Stimulated activated CD4-positive, alpha-beta T cell treated with anti-CD3 and anti-CD28 coated beads, TNF-alpha, amount 100 ng/mL, for 1 hour (primary cell): Measurements from ENCODE around the gene SULT2A1.
"Not testable (repeated sequence)": the region's sequence is repeated elsewhere in the genome, so short reads cannot be mapped to it uniquely, and the experiment has no call there.

Experiments used
- DNase-seq, 3 donors: peaks; one replicate each; pipeline ENCODE4 v3.0.0-alpha.2; 2020; ENCODE audit warnings: low read depth in 3 of 3, low spot score in 1 of 3

SULT2A1 gene, protein sequence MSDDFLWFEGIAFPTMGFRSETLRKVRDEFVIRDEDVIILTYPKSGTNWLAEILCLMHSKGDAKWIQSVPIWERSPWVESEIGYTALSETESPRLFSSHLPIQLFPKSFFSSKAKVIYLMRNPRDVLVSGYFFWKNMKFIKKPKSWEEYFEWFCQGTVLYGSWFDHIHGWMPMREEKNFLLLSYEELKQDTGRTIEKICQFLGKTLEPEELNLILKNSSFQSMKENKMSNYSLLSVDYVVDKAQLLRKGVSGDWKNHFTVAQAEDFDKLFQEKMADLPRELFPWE

DNA sequence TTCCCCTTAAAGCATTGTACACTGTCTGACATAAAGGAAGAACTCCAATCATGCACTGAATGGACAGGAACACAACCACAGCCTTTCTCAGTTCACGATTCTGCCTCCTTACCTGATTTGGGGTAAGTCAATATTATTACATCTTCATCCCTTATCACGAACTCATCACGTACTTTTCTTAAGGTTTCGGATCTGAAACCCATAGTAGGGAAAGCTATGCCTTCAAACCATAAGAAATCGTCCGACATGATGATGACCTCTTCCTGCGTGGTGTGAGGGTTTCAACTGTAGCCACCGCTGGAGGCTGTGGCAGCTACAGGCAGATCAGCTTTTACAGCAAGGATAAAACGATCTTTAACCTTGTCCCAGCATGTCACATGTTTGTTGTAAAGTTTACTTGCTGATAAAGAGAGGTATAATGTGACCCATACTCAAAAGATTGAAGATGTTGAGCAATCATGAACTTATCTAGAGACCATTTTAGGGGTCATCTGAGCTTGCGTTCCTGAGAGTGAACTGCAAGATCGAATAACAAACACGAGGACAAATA, at the start of gene SULT2A1:
TSS of gene SULT2A1 (minus strand) at position 306 of the 550 bp plus-strand sequence. CDS start at position 248, 58 bp downstream.
- no peak for DNase-seq

DNA sequence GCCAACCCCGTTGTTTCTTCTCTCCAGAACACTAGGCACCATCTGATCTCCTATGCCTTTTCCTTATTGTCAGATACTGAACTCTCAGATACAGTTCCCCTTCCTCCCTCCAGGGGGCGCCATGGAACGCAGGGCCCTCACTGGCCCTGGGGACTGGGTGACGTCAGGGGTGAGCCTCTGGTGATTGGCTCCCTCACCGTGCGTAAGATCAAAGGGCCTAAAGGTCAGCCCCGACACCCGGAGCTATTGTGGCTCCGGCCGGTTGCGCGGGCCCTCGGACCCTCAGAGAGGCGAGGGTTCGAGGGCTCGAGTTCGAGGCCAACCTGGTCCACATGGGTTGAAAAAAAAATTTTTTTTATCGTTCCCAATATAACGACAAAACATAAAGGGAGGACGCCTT, 42.5 kb upstream of the SULT2A1 start:
- DNase-seq = not testable (repeated sequence)

DNA sequence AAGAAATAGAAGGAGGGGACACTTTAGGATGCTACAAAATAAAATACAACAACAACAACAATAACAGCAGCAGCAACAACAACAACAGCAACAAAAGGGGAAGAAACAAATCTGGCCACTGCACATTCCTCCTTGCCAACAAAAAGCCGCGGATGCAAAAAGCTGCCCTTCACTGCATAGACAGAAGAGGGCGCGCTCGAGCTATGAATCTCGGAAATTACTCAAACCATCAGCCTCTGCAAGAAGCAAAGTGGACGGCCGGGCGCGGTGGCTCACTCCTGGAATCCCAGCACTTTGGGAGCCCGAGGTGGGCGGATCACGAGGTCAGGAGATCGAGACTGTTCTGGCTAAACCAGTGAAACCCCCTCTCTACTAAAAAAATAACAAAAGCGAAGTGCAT, 34.0 kb upstream of the SULT2A1 start:
- DNase-seq = not testable (repeated sequence)

DNA sequence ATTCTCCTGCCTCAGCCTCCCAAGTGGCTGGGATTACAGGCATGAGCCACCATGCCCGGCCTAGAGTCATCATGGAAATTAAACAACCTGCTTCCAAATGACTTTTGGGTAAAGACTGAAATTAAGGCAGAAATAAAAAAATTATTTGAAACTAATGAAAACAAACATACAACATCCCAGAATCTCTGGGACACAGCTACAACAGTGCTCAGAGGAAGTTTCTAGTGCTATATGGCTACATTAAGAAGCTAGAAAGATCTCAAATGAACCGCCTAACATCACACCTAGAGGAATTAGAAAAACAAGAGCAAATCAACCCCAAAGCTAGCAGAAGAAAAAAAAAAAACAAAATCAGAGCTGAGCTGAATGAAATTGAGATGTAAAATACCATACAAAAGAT, 24.1 kb upstream of the SULT2A1 start:
- not testable (repeated sequence) for DNase-seq

DNA sequence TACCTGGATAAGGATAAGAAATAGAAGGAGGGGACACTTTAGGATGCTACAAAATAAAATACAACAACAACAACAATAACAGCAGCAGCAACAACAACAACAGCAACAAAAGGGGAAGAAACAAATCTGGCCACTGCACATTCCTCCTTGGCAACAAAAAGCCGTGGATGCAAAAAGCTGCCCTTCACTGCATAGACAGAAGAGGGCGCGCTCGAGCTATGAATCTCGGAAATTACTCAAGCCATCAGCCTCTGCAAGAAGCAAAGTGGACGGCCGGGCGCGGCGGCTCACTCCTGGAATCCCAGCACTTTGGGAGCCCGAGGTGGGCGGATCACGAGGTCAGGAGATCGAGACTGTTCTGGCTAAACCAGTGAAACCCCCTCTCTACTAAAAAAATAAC, 23.2 kb upstream of the SULT2A1 start:
- peak; percentile 16 to 59 (median 31) for DNase-seq

DNA sequence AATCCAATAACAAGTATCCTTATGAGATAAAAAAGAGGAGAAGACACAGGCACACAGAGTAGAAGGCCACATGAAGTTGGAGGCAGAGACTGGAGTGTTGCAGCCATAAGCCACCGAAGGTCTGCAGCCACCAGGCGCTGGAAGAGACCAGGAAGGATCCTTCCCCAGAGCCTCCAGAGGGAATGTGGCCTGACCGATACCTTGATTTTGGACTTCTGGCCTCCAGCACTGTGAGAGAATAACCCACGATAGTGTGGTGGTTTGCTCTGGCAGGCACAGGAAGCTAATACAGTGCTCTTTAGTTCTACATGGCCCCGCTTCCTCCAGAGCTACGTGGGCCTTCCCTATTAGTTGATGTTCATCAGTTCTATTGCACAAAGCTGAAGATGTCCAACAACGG, 15.3 kb upstream of the SULT2A1 start:
- no peak for DNase-seq

DNA sequence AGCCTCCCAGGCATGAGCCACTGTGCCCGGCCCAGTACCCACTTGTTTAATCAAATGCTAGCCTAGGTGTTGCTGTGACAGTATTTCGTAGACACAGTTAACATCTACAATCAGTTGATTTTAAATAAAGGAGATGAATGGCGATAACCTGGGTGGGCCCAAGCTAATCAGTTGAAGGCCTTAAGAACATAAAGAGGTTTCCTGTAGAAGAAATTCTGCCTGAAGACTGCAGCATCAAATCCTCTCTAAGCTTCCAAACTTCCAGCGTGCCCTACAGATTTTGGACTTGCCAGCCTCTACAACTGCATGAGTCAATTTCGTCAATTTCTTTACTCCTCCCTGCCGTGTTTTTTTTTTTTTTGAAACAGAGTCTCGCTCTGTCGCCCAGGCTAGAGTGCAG, 13.2 kb upstream of the SULT2A1 start:
- no peak for DNase-seq

DNA sequence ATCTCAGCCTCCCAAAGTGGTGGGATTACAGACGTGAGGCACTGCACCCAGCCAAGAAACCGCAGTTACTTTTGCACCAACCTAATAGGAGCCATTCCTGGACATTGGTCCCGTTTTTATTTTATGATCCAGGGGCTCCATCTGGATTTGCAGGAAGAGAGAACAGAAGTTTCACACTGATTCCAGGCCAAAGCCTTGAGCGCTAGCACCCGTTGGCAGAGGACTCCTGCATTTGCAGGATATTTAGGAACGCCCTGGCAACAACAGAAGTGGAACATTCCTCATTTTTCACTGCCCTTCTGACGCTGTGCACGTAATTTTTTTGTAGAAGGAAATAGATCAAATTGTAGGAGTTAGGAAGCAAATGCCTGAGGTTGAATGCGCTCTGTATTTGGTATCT, 11.7 kb upstream of the SULT2A1 start:
- DNase-seq = no peak

DNA sequence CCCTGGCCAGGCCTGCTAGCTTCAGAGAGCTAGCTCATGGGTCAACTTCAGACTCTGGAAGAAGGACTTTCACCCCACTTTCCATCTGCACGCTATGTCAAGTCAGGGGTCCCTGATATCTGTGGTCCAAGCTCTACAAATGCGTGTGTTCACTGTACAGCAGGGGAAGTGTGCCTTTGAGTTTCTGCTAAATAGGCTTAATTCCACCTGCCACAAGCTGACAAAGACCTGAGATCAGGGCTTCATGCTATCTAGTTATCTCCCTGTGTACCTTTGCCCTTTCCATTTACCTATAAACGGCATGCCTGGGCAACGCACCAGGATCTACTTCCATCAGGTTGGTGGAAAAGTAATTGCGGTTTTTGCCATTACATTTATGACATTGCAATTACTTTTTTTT, 10.7 kb upstream of the SULT2A1 start:
- DNase-seq = no peak

DNA sequence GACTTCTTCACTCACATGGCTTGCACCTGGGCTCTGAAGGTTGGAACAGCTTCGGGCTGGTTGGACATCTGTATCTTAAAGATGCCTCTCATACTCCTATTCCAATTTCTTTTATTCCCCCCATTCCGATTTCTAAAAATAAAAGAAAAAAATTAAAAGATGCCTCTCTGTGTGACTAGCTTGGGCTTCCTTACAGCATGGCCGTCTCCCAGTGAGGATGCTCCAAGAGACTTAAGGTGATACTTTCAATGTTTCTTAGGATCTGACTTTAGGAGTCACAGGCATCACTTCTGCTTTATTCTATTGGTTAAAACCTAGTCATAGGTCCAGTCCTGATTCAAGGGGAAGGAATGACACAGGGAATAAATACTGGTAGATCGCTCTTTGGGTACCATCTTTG, 9.9 kb upstream of the SULT2A1 start:
- no peak for DNase-seq

DNA sequence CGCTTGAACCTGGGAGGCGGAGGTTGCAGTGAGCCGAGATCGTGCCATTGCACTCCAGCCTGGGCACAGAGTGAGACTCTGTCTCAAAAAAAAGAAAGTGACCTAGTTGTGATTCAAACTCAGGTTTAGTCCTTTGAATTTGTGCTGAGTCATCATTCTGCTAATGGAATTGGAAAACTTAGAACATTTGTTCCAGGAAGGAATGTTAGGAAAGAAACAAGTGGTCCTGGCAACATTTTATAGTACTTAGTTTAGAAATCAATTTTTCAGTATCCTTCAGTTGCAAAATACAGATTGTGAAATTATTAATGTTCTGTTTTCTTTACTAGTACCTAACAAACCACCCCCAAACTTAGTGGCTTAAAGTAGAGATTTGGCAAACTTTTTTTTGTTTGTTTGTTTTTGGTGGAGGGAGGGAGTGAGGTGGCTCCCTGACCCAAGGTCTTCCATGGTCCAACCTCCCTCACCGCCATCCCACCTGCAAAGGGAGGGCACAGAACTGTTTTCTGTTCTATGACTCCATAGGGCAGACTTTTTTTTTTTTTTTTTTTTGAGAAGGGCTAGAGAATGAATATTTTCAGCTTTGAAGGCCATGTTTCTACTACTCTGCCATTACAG, 9.2 kb upstream of the SULT2A1 start:
- DNase-seq = no peak

DNA sequence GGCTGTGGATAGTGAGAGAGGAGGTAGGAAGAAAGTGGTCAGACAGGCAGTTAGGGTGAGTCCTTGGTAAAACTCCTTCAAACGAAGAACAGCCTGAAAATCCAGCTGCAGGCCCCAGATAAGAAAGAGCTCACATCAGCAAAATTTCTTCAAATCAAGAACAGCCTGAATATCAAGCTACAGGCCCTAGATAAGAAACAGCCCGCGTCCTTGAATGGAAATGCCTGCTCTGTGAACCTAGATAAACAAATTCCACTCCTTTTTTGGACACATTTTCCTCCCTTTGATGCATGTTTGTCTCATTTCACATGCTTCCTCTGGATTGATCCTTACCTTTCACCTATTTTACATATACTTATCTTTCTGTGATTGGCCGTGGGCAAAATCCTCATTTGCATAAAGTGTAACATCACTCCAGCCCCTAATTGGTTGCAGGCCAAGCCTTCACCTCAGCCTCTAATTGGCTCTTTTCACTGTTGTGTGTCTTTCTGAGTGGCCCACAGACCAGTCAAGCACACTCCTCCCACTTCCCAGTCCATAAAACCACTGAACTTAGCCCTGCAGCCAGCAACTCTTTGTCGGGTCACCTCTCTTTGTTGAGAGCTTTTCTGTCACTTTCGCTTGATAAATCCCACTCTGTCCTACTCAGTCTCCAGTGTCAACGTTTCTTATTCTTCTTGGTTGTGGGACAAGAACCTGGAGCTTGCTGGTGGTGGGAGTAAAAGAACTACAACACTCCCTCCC, 6.0 kb upstream of the SULT2A1 start:
- no peak for DNase-seq

DNA sequence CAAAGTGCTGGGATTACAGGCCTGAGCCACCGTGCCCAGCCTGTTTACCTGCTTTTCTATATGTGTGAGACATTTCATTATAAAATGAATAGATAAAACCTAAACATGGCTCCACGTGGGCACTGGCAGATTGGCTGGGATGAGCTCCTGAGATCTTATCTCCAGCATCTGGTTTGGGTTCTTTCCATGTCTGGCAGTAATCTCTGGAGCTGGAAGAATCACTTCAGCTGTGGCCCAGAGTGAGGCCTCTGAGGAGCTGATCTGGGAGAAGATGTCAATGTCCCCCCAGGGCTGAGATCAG, 5.5 kb upstream of the SULT2A1 start:
- no peak for DNase-seq

DNA sequence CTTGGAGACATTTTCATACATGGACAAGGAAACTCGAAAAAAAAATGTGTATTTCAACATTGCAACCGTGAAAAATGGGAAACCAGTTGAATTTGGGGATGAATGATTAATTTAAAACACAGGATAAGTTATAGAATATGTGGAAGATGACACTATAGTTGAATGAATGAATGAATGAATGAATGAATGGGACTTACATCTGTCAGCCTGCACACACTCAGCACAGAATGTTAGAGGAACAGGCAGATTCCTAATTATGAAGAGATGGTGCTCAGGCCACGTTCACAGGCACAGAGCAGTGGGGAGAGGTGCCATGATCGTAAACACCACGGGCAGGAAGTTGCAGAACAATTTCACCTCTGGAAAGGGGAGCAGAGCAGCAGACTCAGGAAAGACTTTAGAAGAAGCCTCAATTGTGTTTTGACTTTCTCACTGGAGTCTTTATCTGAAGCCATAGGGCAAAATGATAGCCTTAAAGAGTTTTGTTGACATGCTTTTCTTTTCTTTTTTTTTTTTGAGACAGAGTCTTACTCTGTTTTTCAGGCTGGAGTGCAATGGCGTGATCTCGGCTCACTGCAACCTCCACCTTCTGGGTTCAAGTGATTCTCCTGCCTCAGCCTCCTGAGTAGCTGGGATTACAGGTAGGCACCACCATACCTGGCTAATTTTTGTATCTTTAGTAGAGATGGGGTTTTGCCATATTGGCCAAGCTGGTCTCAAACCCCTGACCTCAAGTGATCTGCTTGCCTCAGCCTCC, 4.9 kb upstream of the SULT2A1 start:
- no peak for DNase-seq

DNA sequence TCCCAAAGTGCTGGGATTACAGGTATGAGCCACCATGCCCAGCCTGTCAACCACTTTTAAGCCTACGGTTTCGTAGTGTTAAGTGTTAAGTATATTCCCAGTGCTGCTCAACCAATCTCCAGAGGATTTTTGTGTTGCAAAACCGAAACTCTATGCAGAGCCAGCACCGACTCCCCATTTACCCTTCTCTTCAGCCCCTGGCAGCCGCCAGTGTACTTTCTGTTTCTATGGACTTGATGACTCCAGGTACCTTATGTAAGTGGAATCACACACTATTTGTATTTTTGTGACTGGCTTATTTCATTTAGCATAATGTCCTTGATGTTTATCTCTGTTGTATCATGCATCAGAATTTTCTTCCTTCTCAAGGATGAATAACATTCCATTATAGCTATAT, 1.1 kb downstream of the SULT2A1 start:
- no peak for DNase-seq

DNA sequence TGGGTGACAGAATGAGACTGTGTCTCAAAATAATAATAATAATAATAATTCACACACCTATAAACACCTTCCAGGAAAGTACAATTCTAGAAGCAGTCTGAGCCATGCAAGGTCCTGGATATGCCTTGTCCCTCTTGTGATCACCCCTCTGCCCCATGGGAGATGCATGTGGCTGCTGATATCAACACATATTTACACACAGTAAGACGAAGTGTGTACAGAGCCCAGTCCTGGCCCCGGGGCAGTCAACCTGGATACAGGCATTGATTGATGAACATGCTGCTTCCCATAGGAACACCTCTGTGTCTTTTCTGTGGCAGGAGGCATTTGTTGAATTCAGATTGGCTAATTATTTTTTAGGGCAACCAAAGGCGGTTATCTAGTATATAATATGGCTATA, 3.2 kb downstream of the SULT2A1 start:
- no peak for DNase-seq

DNA sequence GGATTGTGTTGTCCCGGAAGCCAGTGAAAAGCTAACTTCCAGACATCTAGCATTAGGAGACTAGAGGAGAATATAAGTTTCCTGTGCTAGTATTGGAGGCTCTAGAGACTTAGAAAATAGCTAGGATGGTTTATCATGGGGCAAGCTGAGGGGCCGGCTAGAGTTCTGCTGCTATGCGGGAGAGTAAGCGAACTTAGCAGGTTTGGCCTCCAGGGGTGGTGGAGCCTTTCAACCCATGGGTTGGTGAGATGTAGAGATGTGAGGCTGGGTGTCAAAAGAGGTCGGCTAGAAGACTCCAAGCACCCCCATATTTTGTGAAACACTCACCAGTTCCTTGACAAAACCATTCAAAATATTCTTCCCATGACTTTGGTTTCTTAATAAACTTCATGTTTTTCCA, 4.4 kb downstream of the SULT2A1 start:
- DNase-seq = no peak

DNA sequence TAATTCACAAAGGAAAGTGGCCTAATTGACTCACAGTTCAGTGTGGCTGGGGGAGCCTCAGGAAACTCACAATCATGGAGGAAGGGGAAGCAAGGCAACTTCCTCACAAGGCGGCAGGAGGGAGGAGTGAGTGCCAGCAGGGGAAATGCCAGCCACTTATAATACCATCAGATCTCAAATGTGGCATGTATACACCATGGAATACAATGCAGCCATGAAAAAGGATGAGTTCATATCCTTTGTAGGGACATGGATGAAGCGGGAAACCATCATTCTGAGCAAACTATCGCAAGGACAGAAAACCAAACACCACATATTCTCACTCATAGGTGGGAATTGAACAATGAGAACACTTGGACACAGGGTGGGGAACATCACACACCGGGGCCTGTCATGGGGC, 6.7 kb downstream of the SULT2A1 start:
- not testable (repeated sequence) for DNase-seq

DNA sequence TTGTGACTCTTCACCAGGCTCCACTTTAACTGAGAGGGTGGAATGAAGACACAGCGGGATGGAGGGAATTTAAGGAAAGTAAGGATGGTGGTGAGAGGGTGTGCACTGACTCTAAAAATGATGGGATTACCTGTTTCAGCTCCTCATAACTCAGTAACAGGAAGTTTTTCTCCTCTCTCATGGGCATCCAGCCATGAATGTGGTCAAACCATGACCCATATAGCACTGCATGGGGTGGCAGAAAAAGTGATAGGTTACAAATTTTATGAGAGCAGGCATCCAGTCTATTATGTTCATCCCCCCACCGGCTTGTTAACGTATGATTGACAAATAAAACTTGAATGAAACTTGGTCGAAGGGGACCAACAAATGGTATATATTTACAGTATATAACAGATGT, 7.2 kb downstream of the SULT2A1 start:
- no peak for DNase-seq

DNA sequence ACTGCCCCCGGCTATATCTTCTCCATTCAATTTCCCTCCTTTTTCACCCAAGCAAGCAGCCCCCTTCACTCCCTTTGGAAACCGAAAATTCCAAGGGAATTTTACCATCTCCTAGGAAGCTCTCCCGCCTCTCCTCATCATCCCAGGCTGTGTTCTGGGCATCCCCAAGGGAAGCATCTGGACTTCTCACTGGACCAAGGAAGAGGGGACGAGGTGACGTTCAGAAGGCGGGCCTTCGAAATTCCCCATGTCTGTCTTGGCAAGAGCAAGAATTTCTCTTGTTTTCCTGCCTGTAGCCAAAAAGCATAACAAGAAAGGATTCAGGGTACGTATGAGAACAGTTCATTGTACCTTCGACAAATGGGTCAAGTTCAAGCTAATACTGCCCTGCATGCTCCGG, 20.9 kb downstream of the SULT2A1 start:
- no peak for DNase-seq

DNA sequence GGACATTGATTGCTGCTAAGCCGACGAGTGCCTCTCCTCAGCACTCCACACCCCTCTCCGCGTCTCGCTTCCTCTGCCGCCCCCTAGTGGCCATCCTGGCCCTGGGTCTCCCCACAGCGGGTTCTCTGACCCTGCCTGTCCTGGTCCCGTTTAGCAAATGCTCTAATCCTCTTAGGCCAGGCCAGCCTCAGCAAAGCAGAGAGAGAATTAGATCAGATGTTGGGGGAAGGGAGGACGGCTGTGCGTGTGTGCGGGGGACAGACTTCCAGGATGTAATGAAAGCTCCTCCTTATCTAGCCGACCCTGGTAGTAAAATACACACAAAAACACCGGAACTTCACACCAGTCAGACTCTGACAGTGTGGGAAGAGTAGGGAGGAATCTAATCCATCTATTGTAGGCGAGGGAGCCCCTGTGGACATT, 22.6 kb downstream of the SULT2A1 start:
- DNase-seq = peak; percentile 45 to 88 (median 62)

DNA sequence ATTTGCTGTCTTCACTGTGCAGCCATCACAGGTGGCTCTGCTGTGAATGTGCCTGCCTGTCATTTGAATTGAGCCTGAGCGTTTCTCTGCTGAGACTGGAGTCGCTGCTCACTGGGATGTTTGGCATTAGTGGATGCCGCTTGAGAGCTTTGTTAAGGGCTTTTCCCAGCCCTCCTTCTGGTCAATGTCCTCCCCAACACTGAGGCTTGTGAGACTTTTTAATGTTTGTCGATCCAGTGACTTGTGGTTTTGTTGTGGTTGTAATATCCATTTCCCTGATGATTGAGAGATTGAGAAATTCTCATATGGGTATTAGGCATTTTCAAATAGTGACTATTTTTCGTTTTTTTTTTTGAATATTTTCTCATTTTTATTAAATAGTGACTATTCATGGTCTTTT, 24.5 kb downstream of the SULT2A1 start:
- no peak for DNase-seq
